Kidney epithelial cell (primary cell): Measurements from ENCODE around the gene HOXD8. TPM values are rescaled to one million over a fixed set of nuclear protein-coding genes. Genes with fewer than 3 reads are reported as not detected.

Experiments
- DNase-seq: peaks from one replicate; pipeline ENCODE4 v3.0.0-alpha.2; 2010; ENCODE audit warnings: low read depth
- H3K27me3 ChIP-seq: 2 replicates; pipeline ENCODE4 v1.6.0; 2011; ENCODE audit warnings: low read length; ENCODE audit not compliant: control insufficient read depth, insufficient read depth
- H3K36me3 ChIP-seq: 2 replicates; pipeline ENCODE4 v1.5.1; 2011; ENCODE audit warnings: low read length; ENCODE audit not compliant: control insufficient read depth, insufficient read depth
- H3K4me3 ChIP-seq: 2 replicates; pipeline ENCODE4 v1.5.1; 2011; ENCODE audit warnings: low read depth, mild to moderate bottlenecking, control low read depth, low read length
- total RNA-seq: library from RNA; depleted of rRNA; stranded (reverse); fragments of >200 nt; gene quantifications from 2 replicates; pipeline ENCODE4 v1.2.3, GENCODE V29; 2015
- TF ChIP-seq, protein P1 (sequence below): IDR thresholded peaks from 2 replicates; pipeline ENCODE4 v1.5.1; 2011; ENCODE audit warnings: mild to moderate bottlenecking, moderate library complexity, low read length, control low read depth, inconsistent platforms; ENCODE audit not compliant: insufficient read depth, poor library complexity, severe bottlenecking

HOXD8 gene
- total RNA-seq, 1 donor from 2014 or later, result 18.1 TPM

DNA sequence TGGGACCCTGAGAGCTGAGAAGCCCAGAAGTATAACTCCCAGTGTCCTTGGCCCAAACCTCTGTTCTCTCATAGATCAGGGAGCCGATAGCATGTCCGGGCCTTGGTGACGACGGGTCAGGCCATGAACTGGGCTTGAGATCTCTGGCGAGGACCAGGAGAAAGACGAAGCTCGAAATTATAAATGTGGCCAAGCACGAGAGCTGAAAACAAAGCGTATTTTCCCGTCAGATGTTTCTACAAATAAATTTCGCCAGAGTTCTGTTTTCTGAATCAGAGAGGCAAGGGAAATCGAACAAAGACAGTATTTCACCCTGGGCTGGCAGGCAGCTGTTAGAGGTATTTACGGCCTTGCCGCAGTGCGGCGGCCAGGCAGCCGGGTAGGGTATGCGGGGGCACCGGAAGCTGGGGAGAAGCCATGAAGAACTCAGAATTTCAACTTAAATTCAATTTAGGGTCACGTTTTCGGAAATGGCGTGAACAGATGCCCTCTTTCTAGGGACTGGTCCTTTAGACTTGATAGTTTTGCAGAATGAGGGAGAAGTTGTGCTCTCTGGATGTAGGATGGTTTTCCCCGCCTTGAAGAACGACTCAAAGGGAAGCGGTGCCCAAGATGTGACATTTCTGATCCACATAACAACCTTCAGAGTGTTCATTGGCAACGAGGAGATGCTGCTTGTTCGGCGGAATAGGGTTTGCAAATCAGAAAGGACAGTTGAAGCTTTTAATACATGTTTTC is 9.6 kb downstream of the HOXD8 start:
- H3K36me3 ChIP-seq, result no peaks in the 10 kb centered on the region
- H3K4me3 ChIP-seq, result peak overlapping the region; percentile 92
- H3K27me3 ChIP-seq, result no peaks in the 10 kb centered on the region
- TF ChIP-seq, protein P1, sequence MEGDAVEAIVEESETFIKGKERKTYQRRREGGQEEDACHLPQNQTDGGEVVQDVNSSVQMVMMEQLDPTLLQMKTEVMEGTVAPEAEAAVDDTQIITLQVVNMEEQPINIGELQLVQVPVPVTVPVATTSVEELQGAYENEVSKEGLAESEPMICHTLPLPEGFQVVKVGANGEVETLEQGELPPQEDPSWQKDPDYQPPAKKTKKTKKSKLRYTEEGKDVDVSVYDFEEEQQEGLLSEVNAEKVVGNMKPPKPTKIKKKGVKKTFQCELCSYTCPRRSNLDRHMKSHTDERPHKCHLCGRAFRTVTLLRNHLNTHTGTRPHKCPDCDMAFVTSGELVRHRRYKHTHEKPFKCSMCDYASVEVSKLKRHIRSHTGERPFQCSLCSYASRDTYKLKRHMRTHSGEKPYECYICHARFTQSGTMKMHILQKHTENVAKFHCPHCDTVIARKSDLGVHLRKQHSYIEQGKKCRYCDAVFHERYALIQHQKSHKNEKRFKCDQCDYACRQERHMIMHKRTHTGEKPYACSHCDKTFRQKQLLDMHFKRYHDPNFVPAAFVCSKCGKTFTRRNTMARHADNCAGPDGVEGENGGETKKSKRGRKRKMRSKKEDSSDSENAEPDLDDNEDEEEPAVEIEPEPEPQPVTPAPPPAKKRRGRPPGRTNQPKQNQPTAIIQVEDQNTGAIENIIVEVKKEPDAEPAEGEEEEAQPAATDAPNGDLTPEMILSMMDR, result no peak
- no peak for DNase-seq

DNA sequence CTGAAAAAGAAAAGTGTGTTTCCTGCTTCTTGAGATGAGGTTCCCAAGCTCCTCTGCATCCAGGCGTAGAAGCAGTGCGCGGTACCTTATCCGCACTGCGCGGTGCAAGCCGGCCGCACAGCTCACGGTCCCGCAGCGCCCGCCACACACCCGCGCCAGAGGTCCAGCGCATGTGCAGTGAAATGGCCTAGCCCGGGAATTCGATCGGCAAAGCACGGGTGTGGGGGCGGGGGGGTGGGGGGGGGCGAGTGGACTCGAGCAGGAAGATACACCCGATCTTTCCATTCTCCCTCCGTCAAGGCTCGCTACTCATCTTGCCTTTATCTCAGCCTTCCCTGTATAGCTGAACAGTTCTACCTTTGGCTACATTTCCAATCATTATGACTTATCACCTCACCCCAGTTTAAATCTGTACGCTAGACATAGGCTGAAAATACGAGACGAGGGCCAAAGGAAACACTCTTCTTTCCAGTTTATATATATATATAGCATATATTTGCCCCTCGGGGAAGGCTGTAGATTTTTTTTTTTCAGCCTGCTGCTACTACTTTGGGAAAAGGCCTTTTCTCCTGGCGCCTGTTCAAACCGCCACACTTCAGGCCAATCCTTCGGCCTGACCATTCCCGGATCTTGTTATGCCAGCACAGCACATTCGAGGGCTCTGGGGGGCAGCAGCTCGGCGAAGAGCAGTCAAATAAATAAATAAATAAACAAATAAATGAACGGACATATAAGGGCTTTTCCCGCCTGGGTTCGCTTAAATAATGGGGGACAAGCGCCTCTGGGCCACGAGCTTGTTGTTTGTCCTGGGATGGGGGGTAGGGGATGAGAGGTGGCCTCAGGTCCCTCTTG is 10.4 kb downstream of the HOXD8 start:
- Histone ChIP-seq H3K36me3 (no peaks in the 10 kb centered on the region), H3K4me3 (peak overlapping the region; percentile 92), H3K27me3 (no peaks in the 10 kb centered on the region)
- TF ChIP-seq, protein P1, result no peak
- no peak for DNase-seq

DNA sequence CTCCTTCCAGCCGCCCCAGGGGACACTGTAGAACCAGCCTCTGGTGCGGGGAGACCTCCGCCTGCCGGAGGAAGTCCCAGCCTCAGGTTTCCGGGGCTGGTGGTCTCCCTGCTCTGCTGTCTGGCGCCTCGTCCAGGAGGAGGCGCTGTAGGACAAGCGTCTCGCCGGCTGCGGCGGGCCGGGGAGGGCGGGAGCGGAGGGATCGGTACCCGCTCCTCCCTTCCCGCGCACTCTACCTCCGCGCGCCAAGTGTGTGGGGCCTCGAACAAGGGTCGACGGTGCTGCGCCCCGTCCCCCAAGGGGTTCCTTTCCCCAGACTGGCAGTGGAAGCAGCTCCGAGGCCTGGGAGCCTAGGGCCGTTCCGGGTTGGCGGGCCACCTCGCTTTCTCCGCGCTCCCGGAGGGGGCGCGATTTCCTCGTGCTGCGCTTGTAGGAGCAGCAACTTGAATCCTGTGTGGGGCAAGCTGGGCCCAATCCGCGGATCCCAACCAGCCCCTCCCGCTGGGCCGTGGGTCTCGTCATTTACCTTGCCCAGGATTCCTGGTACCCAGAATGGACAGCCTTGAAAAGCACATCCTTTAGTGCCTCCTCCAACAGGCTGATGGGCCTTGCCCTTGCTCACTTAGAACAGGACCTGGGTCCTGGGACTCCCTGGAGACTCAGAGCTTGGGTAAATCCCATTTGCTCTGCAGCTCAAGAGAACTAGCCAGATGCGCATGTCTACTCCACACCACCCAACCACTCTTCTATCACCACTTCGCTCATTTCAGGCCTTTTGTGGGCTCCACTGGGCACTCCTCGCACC is 11.2 kb downstream of the HOXD8 start:
- no peak for DNase-seq
- Histone ChIP-seq H3K27me3 (no peaks in the 10 kb centered on the region), H3K36me3 (no peaks in the 10 kb centered on the region)

DNA sequence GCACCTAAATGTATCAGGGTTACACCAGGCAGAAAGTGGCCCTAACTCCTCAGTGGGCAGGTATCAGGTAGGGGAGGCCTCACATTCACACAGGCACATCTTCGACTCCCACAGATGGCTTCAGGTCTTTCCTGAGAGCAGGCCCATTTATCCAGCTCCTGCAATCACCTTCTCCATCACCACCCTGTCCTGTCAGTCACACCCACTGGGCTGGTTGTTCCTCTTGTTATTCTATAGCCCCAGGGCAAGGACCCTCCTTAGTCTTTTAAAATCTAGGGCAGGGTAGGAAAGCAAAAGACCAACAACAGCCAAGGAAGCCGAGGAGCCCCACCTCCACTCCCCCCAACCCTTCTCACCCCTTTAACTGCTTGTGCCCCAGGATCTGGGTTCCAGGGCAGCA is 12.8 kb downstream of the HOXD8 start:
- no peaks in the 10 kb centered on the region for H3K27me3 ChIP-seq

More for the DNA sequence above, 11.2 kb downstream of the HOXD8 start:
- TF ChIP-seq, protein P1, result peak; percentile 89
- H3K4me3 ChIP-seq, result peak overlapping the region; percentile 92

More for the DNA sequence above, 12.8 kb downstream of the HOXD8 start:
- no peak for DNase-seq
- TF ChIP-seq, protein P1, result no peak
- no peaks in the 10 kb centered on the region for H3K36me3 ChIP-seq
- no peak overlapping the region for H3K4me3 ChIP-seq
